ENCODE results near the gene OSBPL10. TPM values are rescaled to one million over a fixed set of nuclear protein-coding genes. Genes with fewer than 3 reads are reported as not detected.

The OSBPL10 gene
- total RNA-seq, 1 donor from 2014 or later: 24.4 TPM

DNA sequence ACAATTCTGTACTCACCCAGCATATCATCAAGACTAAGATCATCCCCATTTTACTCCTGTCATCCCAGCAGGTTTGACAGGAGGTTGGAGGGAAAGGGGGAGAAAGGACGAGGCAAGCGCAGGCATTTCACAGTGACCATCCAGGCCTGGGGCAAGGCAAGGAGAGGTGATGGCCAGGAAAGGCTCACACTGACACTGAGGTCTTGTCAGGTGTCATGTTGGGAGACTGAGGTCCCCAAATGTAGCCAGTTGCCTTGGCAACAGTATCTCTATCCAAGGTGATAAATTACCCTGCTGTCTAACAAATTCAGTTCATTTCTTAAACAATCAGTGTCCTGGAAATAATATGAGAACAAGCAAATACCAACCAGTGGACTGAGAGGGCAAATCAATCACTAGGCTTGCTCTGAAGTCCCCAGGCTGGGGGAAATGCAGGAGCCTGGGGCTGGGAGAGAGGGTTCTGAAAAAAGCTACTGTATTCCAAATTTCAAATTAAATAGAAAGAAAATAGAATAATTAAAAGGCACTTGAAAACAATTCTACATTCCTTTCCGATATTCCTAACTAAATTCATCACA is 172.8 kb downstream of the OSBPL10 start:
- Mint-ChIP-seq H3K4me1 (ENCODE audit: unreplicated experiment) (peaks cover 12% of the 10 kb centered on the region), H3K36me3 (peaks cover 9% of the 10 kb centered on the region), H3K4me3 (no peak overlapping the region), H3K27ac (no peak overlapping the region), H3K9me3 (no peaks in the 10 kb centered on the region), H3K27me3 (peaks cover 5% of the 10 kb centered on the region)
- DNase-seq (ENCODE audit: extremely low spot score, unreplicated experiment): no peak
- no peak for TF ChIP-seq CTCF (conservative IDR thresholded peaks at IDR 0.05)

DNA sequence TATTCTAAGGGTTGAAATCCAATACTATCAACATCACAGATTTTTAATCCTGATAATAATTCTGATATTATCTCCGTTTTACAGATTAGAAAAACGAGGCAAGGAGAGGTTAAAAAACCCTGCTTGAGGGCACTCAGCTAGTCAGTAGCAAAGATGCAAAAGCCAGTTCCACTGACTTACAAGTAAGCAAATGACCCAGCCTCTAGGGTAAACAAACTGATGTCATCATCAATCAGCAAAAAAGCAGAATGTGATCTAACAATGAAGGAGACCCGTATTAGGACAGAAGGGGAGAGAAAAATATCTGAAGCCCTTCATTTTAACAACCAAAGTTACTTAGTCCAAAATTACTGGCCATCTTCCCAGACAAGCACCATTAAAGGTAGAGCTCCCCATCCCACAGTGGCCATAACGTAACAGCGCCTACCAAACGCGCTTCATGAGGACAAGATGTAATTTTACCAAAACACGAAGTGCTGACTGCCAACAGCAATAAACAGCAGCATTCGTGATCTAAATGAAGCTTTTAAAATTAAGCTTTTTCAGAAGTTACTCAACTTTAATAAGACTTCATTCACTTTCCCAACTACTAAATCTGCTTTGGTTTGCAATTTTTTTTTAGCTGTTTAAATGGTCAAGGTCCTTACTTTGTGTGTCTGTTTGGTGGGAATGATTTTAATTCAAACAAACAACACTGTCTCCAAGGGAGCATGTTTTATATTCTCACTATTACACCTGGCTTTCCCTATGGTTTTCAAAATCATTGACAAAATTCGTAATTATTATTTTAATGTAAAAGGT is 176.6 kb downstream of the OSBPL10 start:
- no peak overlapping the region for H3K27ac Mint-ChIP-seq
- no peak overlapping the region for H3K4me3 Mint-ChIP-seq
- peaks cover 12% of the 10 kb centered on the region for H3K4me1 Mint-ChIP-seq (ENCODE audit: unreplicated experiment)
- peaks cover 3% of the 10 kb centered on the region for H3K27me3 Mint-ChIP-seq
- no peak for TF ChIP-seq CTCF (conservative IDR thresholded peaks at IDR 0.05)
- H3K36me3 Mint-ChIP-seq: peaks cover 8% of the 10 kb centered on the region
- no peak for DNase-seq (ENCODE audit: extremely low spot score, unreplicated experiment)
- no peaks in the 10 kb centered on the region for H3K9me3 Mint-ChIP-seq

- no peak for TF ChIP-seq CTCF (conservative IDR thresholded peaks at IDR 0.05)
- peaks cover 3% of the 10 kb centered on the region for H3K27me3 Mint-ChIP-seq
- peaks cover 12% of the 10 kb centered on the region for H3K4me1 Mint-ChIP-seq (ENCODE audit: unreplicated experiment)
- no peak overlapping the region for H3K27ac Mint-ChIP-seq
- peaks cover 8% of the 10 kb centered on the region for H3K36me3 Mint-ChIP-seq
- no peaks in the 10 kb centered on the region for H3K9me3 Mint-ChIP-seq
- no peak overlapping the region for H3K4me3 Mint-ChIP-seq
- no peak for DNase-seq (ENCODE audit: extremely low spot score, unreplicated experiment)
Measured at GRCh38 chr3:31802981-31803740, 177.9 kb downstream of the OSBPL10 start.

DNA sequence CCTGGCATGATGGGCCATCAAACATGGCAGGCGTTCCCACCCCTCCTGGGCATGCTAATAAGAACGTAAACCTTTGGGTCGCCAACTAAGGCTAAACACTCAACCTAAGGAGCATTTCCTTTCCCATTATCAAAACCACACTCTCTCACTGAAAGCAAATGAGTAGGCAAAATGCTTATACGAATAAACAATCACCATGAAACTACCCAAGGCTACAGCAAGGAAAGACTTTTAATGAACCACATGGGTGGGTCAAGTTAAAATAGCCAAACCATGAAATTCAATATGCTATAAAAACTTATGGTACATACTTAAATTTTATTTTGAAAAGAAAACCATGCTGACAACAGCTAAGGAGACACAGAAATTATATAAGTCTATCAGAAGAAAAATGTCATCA is 180.6 kb downstream of the OSBPL10 start:
- no peak overlapping the region for H3K27ac Mint-ChIP-seq
- peaks cover 3% of the 10 kb centered on the region for H3K27me3 Mint-ChIP-seq
- TF ChIP-seq CTCF (conservative IDR thresholded peaks at IDR 0.05): no peak
- H3K36me3 Mint-ChIP-seq: peaks cover 8% of the 10 kb centered on the region
- H3K9me3 Mint-ChIP-seq: no peaks in the 10 kb centered on the region
- DNase-seq (ENCODE audit: extremely low spot score, unreplicated experiment): no peak
- H3K4me1 Mint-ChIP-seq (ENCODE audit: unreplicated experiment): peaks cover 8% of the 10 kb centered on the region
- H3K4me3 Mint-ChIP-seq: no peak overlapping the region

DNA sequence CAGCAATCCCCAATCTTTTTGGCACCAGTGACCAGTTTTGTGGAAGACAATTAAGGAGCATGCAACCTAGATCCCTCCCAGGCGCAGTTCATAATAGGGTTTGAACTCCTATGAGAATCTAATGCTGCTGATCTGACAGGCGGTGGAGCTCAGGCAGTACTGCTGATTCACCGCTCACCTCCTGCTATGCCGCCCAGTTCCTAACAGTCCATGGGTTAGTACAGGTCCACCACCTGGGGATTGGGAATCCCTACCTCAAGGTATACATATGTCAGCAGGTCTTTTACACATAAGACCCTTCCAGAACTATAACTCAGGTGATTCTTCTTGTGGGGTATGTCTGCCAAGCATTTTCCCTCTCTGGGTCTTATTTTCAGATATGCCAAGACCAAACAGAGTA is 182.2 kb downstream of the OSBPL10 start:
- no peak overlapping the region for H3K27ac Mint-ChIP-seq
- H3K27me3 Mint-ChIP-seq: no peaks in the 10 kb centered on the region
- no peak overlapping the region for H3K4me3 Mint-ChIP-seq
- H3K36me3 Mint-ChIP-seq: peaks cover 7% of the 10 kb centered on the region
- TF ChIP-seq CTCF (conservative IDR thresholded peaks at IDR 0.05): no peak
- peaks cover 3% of the 10 kb centered on the region for H3K9me3 Mint-ChIP-seq
- no peaks in the 10 kb centered on the region for H3K4me1 Mint-ChIP-seq (ENCODE audit: unreplicated experiment)
- DNase-seq (ENCODE audit: extremely low spot score, unreplicated experiment): no peak

Measured in type B pancreatic cell (in vitro differentiated cells).